Activated naive CD4-positive, alpha-beta T cell treated with anti-CD3 and anti-CD28 coated beads, Interleukin-2, amount 50 U/mL, for 72 hours (primary cell): ENCODE data around the gene MESP1. TPM values are rescaled to one million over a fixed set of nuclear protein-coding genes. Genes with fewer than 3 reads are reported as not detected.

Experiments
- ATAC-seq, 2 donors: fragments of 150-1000 bp; cut with Tn5 transposase; 2 replicates each; pipeline ENCODE4 v1.10.0; 2021; ENCODE audit warnings: mild to moderate bottlenecking in 2 of 2, moderate library complexity in 2 of 2
- DNase-seq, 2 donors: peaks; one replicate each; pipeline ENCODE4 v3.0.0; 2021 to 2022; ENCODE audit warnings: low spot score in 2 of 2
- H3K27ac Mint-ChIP-seq, 2 donors: one replicate each; pipeline ENCODE4 v1.8.0; 2022; ENCODE audit warnings: mild to moderate bottlenecking in 2 of 2, mixed read lengths in 2 of 2
- H3K36me3 Mint-ChIP-seq, 2 donors: one replicate each; pipeline ENCODE4 v1.8.0; 2022; ENCODE audit warnings: mixed read lengths in 2 of 2
- H3K9me3 Mint-ChIP-seq, 2 donors: one replicate each; pipeline ENCODE4 v1.8.0; 2022; ENCODE audit warnings: mixed read lengths in 2 of 2
- total RNA-seq, 2 donors: library from RNA; stranded (reverse); gene quantifications; one replicate each; pipeline ENCODE4 v1.2.3, GENCODE V29; 2022

The MESP1 gene
- total RNA-seq, 2 donors from 2014 or later: 3.0 to 6.2 TPM

GRCh38 chr15:89768071-89768500, 17.0 kb upstream of the MESP1 start:
- no peaks in the 10 kb centered on the region for H3K36me3 Mint-ChIP-seq
- H3K9me3 Mint-ChIP-seq: no peaks in the 10 kb centered on the region
- no peak for DNase-seq
- H3K27ac Mint-ChIP-seq: no peak overlapping the region
- ATAC-seq: no peak

- no peak for DNase-seq
- ATAC-seq: no peak
- Mint-ChIP-seq H3K9me3 (no peaks in the 10 kb centered on the region), H3K36me3 (no peaks in the 10 kb centered on the region), H3K27ac (no peak overlapping the region)
Observed at GRCh38 chr15:89767411-89767915, 16.4 kb upstream of the MESP1 start.

GRCh38 chr15:89766357-89767311, 15.6 kb upstream of the MESP1 start:
- Mint-ChIP-seq H3K27ac (no peak overlapping the region), H3K36me3 (no peaks in the 10 kb centered on the region), H3K9me3 (no peaks in the 10 kb centered on the region)
- DNase-seq: no peak
- ATAC-seq: no peak

- Mint-ChIP-seq H3K9me3 (no peaks in the 10 kb centered on the region), H3K27ac (no peak overlapping the region), H3K36me3 (no peaks in the 10 kb centered on the region)
- DNase-seq (no peak), ATAC-seq (no peak)
Observed at GRCh38 chr15:89765694-89766093, 14.6 kb upstream of the MESP1 start.

- DNase-seq (no peak), ATAC-seq (no peak)
- Mint-ChIP-seq H3K9me3 (no peaks in the 10 kb centered on the region), H3K36me3 (no peaks in the 10 kb centered on the region), H3K27ac (no peak overlapping the region)
Observed at GRCh38 chr15:89761929-89762328, 10.9 kb upstream of the MESP1 start.

GRCh38 chr15:89761009-89761831, 10.2 kb upstream of the MESP1 start:
- Mint-ChIP-seq H3K27ac (peak overlapping the region in 1 of 2 donors; percentile 37), H3K9me3 (no peaks in the 10 kb centered on the region), H3K36me3 (no peaks in the 10 kb centered on the region)
- ATAC-seq (peak in 1 of 2 donors; percentile 11), DNase-seq (no peak)

GRCh38 chr15:89760303-89761008, 9.4 kb upstream of the MESP1 start:
- H3K36me3 Mint-ChIP-seq: no peaks in the 10 kb centered on the region
- no peaks in the 10 kb centered on the region for H3K9me3 Mint-ChIP-seq
- DNase-seq: peak; percentile 68 to 90

GRCh38 chr15:89759835-89760234, 8.8 kb upstream of the MESP1 start:
- no peak for DNase-seq
- Mint-ChIP-seq H3K27ac (no peak overlapping the region), H3K36me3 (no peaks in the 10 kb centered on the region), H3K9me3 (no peaks in the 10 kb centered on the region)
- ATAC-seq: no peak

More at GRCh38 chr15:89760303-89761008, 9.4 kb upstream of the MESP1 start:
- H3K27ac Mint-ChIP-seq: peak overlapping the region in 1 of 2 donors; percentile 37
- ATAC-seq: peak; percentile 89 to 91

- DNase-seq (no peak), ATAC-seq (no peak)
- no peak overlapping the region for H3K27ac Mint-ChIP-seq
Observed at GRCh38 chr15:89758981-89759380, 7.9 kb upstream of the MESP1 start.

GRCh38 chr15:89758283-89758682, 7.2 kb upstream of the MESP1 start:
- ATAC-seq: no peak
- DNase-seq: no peak
- no peaks in the 10 kb centered on the region for H3K9me3 Mint-ChIP-seq
- no peak overlapping the region for H3K27ac Mint-ChIP-seq
- no peaks in the 10 kb centered on the region for H3K36me3 Mint-ChIP-seq

More at GRCh38 chr15:89758981-89759380, 7.9 kb upstream of the MESP1 start:
- H3K36me3 Mint-ChIP-seq: no peaks in the 10 kb centered on the region
- H3K9me3 Mint-ChIP-seq: no peaks in the 10 kb centered on the region

- no peak for ATAC-seq
Observed at GRCh38 chr15:89756897-89757296, 5.8 kb upstream of the MESP1 start.

GRCh38 chr15:89755701-89756100, 4.7 kb upstream of the MESP1 start:
- ATAC-seq (no peak), DNase-seq (no peak)
- no peaks in the 10 kb centered on the region for H3K9me3 Mint-ChIP-seq
- H3K36me3 Mint-ChIP-seq: no peaks in the 10 kb centered on the region
- H3K27ac Mint-ChIP-seq: peak overlapping the region in 1 of 2 donors; percentile 5

More at GRCh38 chr15:89756897-89757296, 5.8 kb upstream of the MESP1 start:
- Mint-ChIP-seq H3K27ac (no peak overlapping the region), H3K9me3 (no peaks in the 10 kb centered on the region), H3K36me3 (no peaks in the 10 kb centered on the region)
- no peak for DNase-seq

GRCh38 chr15:89754361-89755154, 3.5 kb upstream of the MESP1 start:
- DNase-seq: no peak
- no peaks in the 10 kb centered on the region for H3K9me3 Mint-ChIP-seq
- no peak for ATAC-seq

GRCh38 chr15:89753855-89754254, 2.8 kb upstream of the MESP1 start:
- peaks cover 0 to 4% of the 10 kb centered on the region in 2 donors for H3K36me3 Mint-ChIP-seq

More at GRCh38 chr15:89754361-89755154, 3.5 kb upstream of the MESP1 start:
- Mint-ChIP-seq H3K27ac (no peak overlapping the region), H3K36me3 (peaks cover 0 to 4% of the 10 kb centered on the region in 2 donors)

GRCh38 chr15:89751748-89752147, 699 bp upstream of the MESP1 start:
- no peak overlapping the region for H3K27ac Mint-ChIP-seq
- DNase-seq: no peak
- H3K36me3 Mint-ChIP-seq: peaks cover 0 to 4% of the 10 kb centered on the region in 2 donors
- no peaks in the 10 kb centered on the region for H3K9me3 Mint-ChIP-seq
- ATAC-seq: no peak

More at GRCh38 chr15:89753855-89754254, 2.8 kb upstream of the MESP1 start:
- H3K9me3 Mint-ChIP-seq: no peaks in the 10 kb centered on the region
- H3K27ac Mint-ChIP-seq: no peak overlapping the region
- DNase-seq: no peak
- ATAC-seq: no peak
